ENCODE data around the gene WHAMM.
"Not testable (repeated sequence)": the region's sequence is repeated elsewhere in the genome, so short reads cannot be mapped to it uniquely, and the experiment has no call there.

Gene WHAMM

GRCh38 chr15:82809308-82810060, at the start of gene WHAMM:
Gene WHAMM (plus strand): TSS chr15:82809628. CDS start chr15:82809727, 99 bp downstream.
- peak; percentile 88 to 95 for DNase-seq

GRCh38 chr15:82763361-82764116, 45.9 kb upstream of the WHAMM start:
- no peak for DNase-seq

- no peak for DNase-seq
These were observed 45.3 kb upstream of the WHAMM start for GRCh38 chr15:82764117-82764490.

GRCh38 chr15:82764740-82765139, 44.7 kb upstream of the WHAMM start:
- DNase-seq = no peak

- not testable (repeated sequence) for DNase-seq
These were observed 43.2 kb upstream of the WHAMM start for GRCh38 chr15:82766201-82766600.

- no peak for DNase-seq
These were observed 42.1 kb upstream of the WHAMM start for GRCh38 chr15:82767163-82767829.

GRCh38 chr15:82768414-82769054, 40.9 kb upstream of the WHAMM start:
- DNase-seq = no peak

- DNase-seq = no peak
These were observed 37.4 kb upstream of the WHAMM start for GRCh38 chr15:82771789-82772607.

- DNase-seq = no peak
These were observed 34.9 kb upstream of the WHAMM start for GRCh38 chr15:82774496-82774895.

GRCh38 chr15:82778755-82779154, 30.7 kb upstream of the WHAMM start:
- no peak for DNase-seq

- no peak for DNase-seq
These were observed 28.1 kb upstream of the WHAMM start for GRCh38 chr15:82781349-82781748.

GRCh38 chr15:82788496-82788895, 20.9 kb upstream of the WHAMM start:
- DNase-seq = no peak

- DNase-seq = no peak
These were observed 19.9 kb upstream of the WHAMM start for GRCh38 chr15:82789491-82789890.

GRCh38 chr15:82790321-82790720, 19.1 kb upstream of the WHAMM start:
- DNase-seq = no peak

GRCh38 chr15:82792068-82792467, 17.4 kb upstream of the WHAMM start:
- DNase-seq = no peak

GRCh38 chr15:82793737-82794136, 15.7 kb upstream of the WHAMM start:
- no peak for DNase-seq

GRCh38 chr15:82798104-82798503, 11.3 kb upstream of the WHAMM start:
- DNase-seq = no peak

- no peak for DNase-seq
These were observed 10.8 kb upstream of the WHAMM start for GRCh38 chr15:82798531-82799166.

- no peak for DNase-seq
These were observed 10.1 kb upstream of the WHAMM start for GRCh38 chr15:82799183-82799841.

- DNase-seq = no peak
These were observed 6.9 kb upstream of the WHAMM start for GRCh38 chr15:82802497-82802896.
